K562 (cell line): Measurements from ENCODE around the gene CNOT6L. TPM values are rescaled to one million over a fixed set of nuclear protein-coding genes. Genes with fewer than 3 reads are reported as not detected.
A peak's percentile ranks its signal among the peaks of the same experiment; 100 is the strongest.

Source experiments
- ARNT ChIP-seq, 2 experiments: fragments of 450-650 bp; IDR thresholded peaks; 2 replicates each; pipeline ENCODE4 v1.6.1; 2016; ENCODE audit warnings: mild to moderate bottlenecking in 1 of 2
- C11orf30 ChIP-seq: fragments of 450-650 bp; IDR thresholded peaks from 2 replicates; pipeline ENCODE4 v1.6.1; 2016; ENCODE audit warnings: low read depth, mild to moderate bottlenecking
- FOXA1 ChIP-seq: fragments of 450-650 bp; IDR thresholded peaks from 2 replicates; pipeline ENCODE4 v1.6.1; 2016; ENCODE audit warnings: mild to moderate bottlenecking, borderline replicate concordance
- FOXA3 ChIP-seq, 2 experiments: fragments of 450-650 bp in 1 of 2; sonication (generic) in 1 of 2; formaldehyde crosslinking; IDR thresholded peaks in 1 of 2; conservative IDR thresholded peaks in 1 of 2; 2 replicates each; pipeline versions ENCODE4 v1.4.0 to v1.8.0; 2020 to 2022; ENCODE audit warnings: mild to moderate bottlenecking in 2 of 2, missing genetic modification reagents in 1 of 2
- FOXJ2 ChIP-seq: fragments of 200-800 bp; sonication (Bioruptor generic); IDR thresholded peaks from 2 replicates; pipeline ENCODE4 v1.6.1; 2016; ENCODE audit warnings: missing genetic modification characterization, missing compliant biosample characterization
- GATAD2B ChIP-seq: fragments of 450-650 bp; IDR thresholded peaks from 2 replicates; pipeline ENCODE4 v1.6.1; 2017; ENCODE audit warnings: mild to moderate bottlenecking, borderline replicate concordance
- KAT7 ChIP-seq: sonication (generic); formaldehyde crosslinking; IDR thresholded peaks from 2 replicates; pipeline ENCODE4 v1.8.0; 2022; ENCODE audit warnings: missing genetic modification reagents, mild to moderate bottlenecking, borderline replicate concordance
- MAFG ChIP-seq: fragments of 450-650 bp; conservative IDR thresholded peaks from 2 replicates; pipeline ENCODE4 v1.6.1; 2016; ENCODE audit warnings: missing genetic modification characterization, missing compliant biosample characterization
- MYBL2 ChIP-seq, 2 experiments: fragments of 450-650 bp in 1 of 2; sonication (generic) in 1 of 2; formaldehyde crosslinking in 1 of 2; IDR thresholded peaks; 2 replicates each; pipeline versions ENCODE4 v1.6.1 to v1.8.1; 2017 to 2022; ENCODE audit warnings: borderline replicate concordance in 1 of 2, inconsistent platforms in 1 of 2, low read depth in 1 of 2, mild to moderate bottlenecking in 1 of 2, missing genetic modification reagents in 1 of 2, moderate library complexity in 1 of 2
- SP1 ChIP-seq: sonication (generic); formaldehyde crosslinking; IDR thresholded peaks from 2 replicates; pipeline ENCODE4 v1.8.1; 2022; ENCODE audit warnings: mild to moderate bottlenecking, missing genetic modification reagents
- TCF7 ChIP-seq: sonication (generic); IDR thresholded peaks from 2 replicates; pipeline ENCODE4 v1.6.1; 2016; ENCODE audit warnings: antibody characterized with exemption, borderline replicate concordance
- ZNF134 ChIP-seq: fragments of 250-450 bp; sonication (Bioruptor Pico); conservative IDR thresholded peaks from 2 replicates; pipeline ENCODE4 v1.4.0; 2020
- ZNF316 ChIP-seq: fragments of 450-650 bp; IDR thresholded peaks from 2 replicates; pipeline ENCODE4 v1.6.1; 2016
- polyA plus RNA-seq, 8 experiments: library from polyadenylated mRNA; depleted of rRNA in 4 of 8; stranded (reverse) in 5 of 8; unstranded in 3 of 8; fragments of >200 nt; fragmentation: Nextera tagmentation in 2 of 8; fragmentation: Illumina TruSeq in 1 of 8; extraction: Ambion mirVana in 2 of 8; extraction: Trizol in 1 of 8; gene quantifications; 2 replicates each; pipeline versions ENCODE4 v1.2.1 to v1.2.3, GENCODE V29; 2011 to 2014; ENCODE audit warnings: inconsistent platforms in 1 of 8, missing spikeins in 1 of 8
- total RNA-seq, 7 experiments: library from RNA; depleted of rRNA in 6 of 7; stranded (reverse); fragments of >200 nt in 6 of 7; fragmentation: Illumina TruSeq in 2 of 7; extraction: Trizol in 2 of 7; gene quantifications; 2 replicates each; pipeline versions ENCODE4 v1.2.1 to v1.2.3, GENCODE V29; 2011 to 2021; ENCODE audit warnings: low replicate concordance in 1 of 7
- TF ChIP-seq, protein P1 (sequence below): fragments of 450-650 bp; formaldehyde crosslinking; IDR thresholded peaks from 2 replicates; pipeline ENCODE4 v1.4.0; 2022; ENCODE audit warnings: mild to moderate bottlenecking, moderate library complexity
- TF ChIP-seq, protein P2 (sequence below), 2 experiments: IDR thresholded peaks in 1 of 2; conservative IDR thresholded peaks in 1 of 2; 2 replicates each; pipeline ENCODE4 v1.6.1; 2016; ENCODE audit warnings: low read depth in 2 of 2, mild to moderate bottlenecking in 1 of 2, missing compliant biosample characterization in 1 of 2, missing genetic modification characterization in 1 of 2, moderate library complexity in 1 of 2
- TF ChIP-seq, protein P3 (sequence below): fragments of 450-650 bp; formaldehyde crosslinking; IDR thresholded peaks from 2 replicates; pipeline ENCODE4 v1.4.0; 2022; ENCODE audit warnings: missing genetic modification characterization

CNOT6L gene
- total and polyA plus RNA-seq, 9 of the 15 experiments (the other 6 are each of a cell fraction or from before 2014, with no cell fraction given), result 3.7 to 27.9 (median 6.5) TPM

DNA sequence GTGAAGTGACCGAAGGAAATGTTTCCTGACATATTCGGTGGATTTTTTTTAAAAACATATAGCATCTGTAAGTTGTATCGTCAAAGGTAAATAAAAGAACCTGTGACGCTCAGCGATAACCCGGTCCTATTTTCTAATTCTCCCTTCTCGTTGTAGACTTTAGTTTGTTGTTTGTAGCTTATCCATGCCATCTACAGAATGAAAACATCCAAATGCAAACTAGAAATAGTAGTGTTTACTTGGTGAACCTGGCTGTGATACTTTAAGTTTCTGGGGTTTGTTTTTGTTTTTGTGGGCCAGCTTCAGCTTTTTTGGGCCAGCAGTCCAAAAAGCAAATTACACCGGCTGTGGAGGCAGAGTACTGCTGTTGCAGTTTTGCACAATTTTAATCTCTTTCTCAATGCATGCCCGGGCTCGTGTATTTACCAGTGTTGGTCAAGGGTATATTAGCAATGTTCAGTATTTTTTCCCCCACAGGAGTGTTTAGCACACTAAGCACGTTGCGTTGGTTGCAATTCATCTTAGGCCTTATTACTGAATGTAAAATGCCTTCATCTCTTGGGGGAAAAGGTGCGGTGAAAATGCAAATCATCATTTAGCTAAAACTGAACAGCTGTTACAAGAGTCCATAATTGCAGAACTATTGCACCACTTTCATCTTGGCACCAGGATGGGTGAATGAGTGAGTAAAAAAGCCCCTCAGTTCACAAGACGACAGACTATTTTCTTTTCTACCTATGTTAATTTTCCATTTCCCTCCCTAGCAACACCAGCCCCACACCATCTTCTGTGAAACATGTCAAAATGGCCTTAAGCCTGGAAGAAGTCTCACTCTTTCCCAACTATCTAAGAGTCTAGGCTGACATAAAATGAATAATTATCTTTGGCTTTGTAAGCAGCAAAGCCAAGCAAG, 1.7 kb upstream of the CNOT6L start (continued):
- TF ChIP-seq C11orf30 (peak; percentile 61; the same call in 1 of the 2 replicates), ZNF316 (peak; percentile 56), ARNT (IDR thresholded peaks at IDR 0.05) (no peak), TCF7 (no peak), MAFG (tag) (0 out of 2 replicates have a peak, but pooled peaks have one; percentile 27), KAT7 (CRISPR knock-in tag) (peak; percentile 4; the same call in 1 of the 2 replicates), FOXA3 (CRISPR knock-in tag; conservative IDR thresholded peaks at IDR 0.05 in 1 of 2, IDR thresholded peaks at IDR 0.05 in 1 of 2) (no peak), SP1 (CRISPR knock-in tag) (peak; percentile 2; the same call in 1 of the 2 replicates), FOXA1 (no peak), FOXJ2 (tag) (peak; percentile 48; the same call in 1 of the 2 replicates), ZNF134 (CRISPR knock-in tag) (no peak), GATAD2B (no peak), MYBL2 (IDR thresholded peaks at IDR 0.05; ENCODE audit: low read depth) (no peak), MYBL2 (CRISPR knock-in tag; IDR thresholded peaks at IDR 0.05; ENCODE audit: borderline replicate concordance) (no peak)
- TF ChIP-seq, protein P1, sequence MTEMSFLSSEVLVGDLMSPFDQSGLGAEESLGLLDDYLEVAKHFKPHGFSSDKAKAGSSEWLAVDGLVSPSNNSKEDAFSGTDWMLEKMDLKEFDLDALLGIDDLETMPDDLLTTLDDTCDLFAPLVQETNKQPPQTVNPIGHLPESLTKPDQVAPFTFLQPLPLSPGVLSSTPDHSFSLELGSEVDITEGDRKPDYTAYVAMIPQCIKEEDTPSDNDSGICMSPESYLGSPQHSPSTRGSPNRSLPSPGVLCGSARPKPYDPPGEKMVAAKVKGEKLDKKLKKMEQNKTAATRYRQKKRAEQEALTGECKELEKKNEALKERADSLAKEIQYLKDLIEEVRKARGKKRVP (CRISPR knock-in tag), result peak; percentile 36; the same call in 1 of the 2 replicates
- TF ChIP-seq, protein P2, sequence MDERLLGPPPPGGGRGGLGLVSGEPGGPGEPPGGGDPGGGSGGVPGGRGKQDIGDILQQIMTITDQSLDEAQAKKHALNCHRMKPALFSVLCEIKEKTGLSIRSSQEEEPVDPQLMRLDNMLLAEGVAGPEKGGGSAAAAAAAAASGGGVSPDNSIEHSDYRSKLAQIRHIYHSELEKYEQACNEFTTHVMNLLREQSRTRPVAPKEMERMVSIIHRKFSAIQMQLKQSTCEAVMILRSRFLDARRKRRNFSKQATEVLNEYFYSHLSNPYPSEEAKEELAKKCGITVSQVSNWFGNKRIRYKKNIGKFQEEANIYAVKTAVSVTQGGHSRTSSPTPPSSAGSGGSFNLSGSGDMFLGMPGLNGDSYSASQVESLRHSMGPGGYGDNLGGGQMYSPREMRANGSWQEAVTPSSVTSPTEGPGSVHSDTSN (CRISPR knock-in tag; IDR thresholded peaks at IDR 0.05; ENCODE audit: low read depth), result no peak
- TF ChIP-seq, protein P2 (tag; conservative IDR thresholded peaks at IDR 0.05; ENCODE audit: low read depth), result 0 out of 2 replicates have a peak, but pooled peaks have one; percentile 20
- TF ChIP-seq, protein P3, sequence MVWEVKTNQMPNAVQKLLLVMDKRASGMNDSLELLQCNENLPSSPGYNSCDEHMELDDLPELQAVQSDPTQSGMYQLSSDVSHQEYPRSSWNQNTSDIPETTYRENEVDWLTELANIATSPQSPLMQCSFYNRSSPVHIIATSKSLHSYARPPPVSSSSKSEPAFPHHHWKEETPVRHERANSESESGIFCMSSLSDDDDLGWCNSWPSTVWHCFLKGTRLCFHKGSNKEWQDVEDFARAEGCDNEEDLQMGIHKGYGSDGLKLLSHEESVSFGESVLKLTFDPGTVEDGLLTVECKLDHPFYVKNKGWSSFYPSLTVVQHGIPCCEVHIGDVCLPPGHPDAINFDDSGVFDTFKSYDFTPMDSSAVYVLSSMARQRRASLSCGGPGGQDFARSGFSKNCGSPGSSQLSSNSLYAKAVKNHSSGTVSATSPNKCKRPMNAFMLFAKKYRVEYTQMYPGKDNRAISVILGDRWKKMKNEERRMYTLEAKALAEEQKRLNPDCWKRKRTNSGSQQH (CRISPR knock-in tag), result no peak
